ENCODE measurements around the gene TMOD3. TPM values are rescaled to one million over a fixed set of nuclear protein-coding genes. Genes with fewer than 3 reads are reported as not detected.
"Not testable (repeated sequence)": the region's sequence is repeated elsewhere in the genome, so short reads cannot be mapped to it uniquely, and the experiment has no call there.

TMOD3 gene
- total RNA-seq: 37.8 and 60.4 TPM in 2 replicates

GRCh38 chr15:51829376-51830275 is at the start of gene TMOD3:
Gene TMOD3, plus strand, starts transcription at chr15:51829653. Its CDS starts 33,232 bp downstream, at chr15:51862885.
- DNase-seq (ENCODE audit: extremely low read depth, low read depth, low spot score): no peak

GRCh38 chr15:51780636-51781035 is 48.8 kb upstream of the TMOD3 start:
- DNase-seq (ENCODE audit: extremely low read depth, low read depth, low spot score): no peak

GRCh38 chr15:51781506-51781905 is 47.9 kb upstream of the TMOD3 start:
- no peak for DNase-seq (ENCODE audit: extremely low read depth, low read depth, low spot score)

GRCh38 chr15:51782357-51782896 is 47.0 kb upstream of the TMOD3 start:
- DNase-seq (ENCODE audit: extremely low read depth, low read depth, low spot score): no peak

- DNase-seq (ENCODE audit: extremely low read depth, low read depth, low spot score): no peak
Observed at GRCh38 chr15:51783967-51784366, 45.5 kb upstream of the TMOD3 start.

GRCh38 chr15:51787130-51787529 is 42.3 kb upstream of the TMOD3 start:
- not testable (repeated sequence) for DNase-seq (ENCODE audit: extremely low read depth, low read depth, low spot score)

- DNase-seq (ENCODE audit: extremely low read depth, low read depth, low spot score): not testable (repeated sequence)
Observed at GRCh38 chr15:51792474-51792873, 37.0 kb upstream of the TMOD3 start.

GRCh38 chr15:51793521-51794305 is 35.7 kb upstream of the TMOD3 start:
- DNase-seq (ENCODE audit: extremely low read depth, low read depth, low spot score): no peak

- DNase-seq (ENCODE audit: extremely low read depth, low read depth, low spot score): no peak
Observed at GRCh38 chr15:51796847-51797401, 32.5 kb upstream of the TMOD3 start.

GRCh38 chr15:51798281-51798680 is 31.2 kb upstream of the TMOD3 start:
- DNase-seq (ENCODE audit: extremely low read depth, low read depth, low spot score): no peak

GRCh38 chr15:51799282-51800252 is 29.9 kb upstream of the TMOD3 start:
- DNase-seq (ENCODE audit: extremely low read depth, low read depth, low spot score): no peak

GRCh38 chr15:51801391-51801835 is 28.0 kb upstream of the TMOD3 start:
- no peak for DNase-seq (ENCODE audit: extremely low read depth, low read depth, low spot score)

GRCh38 chr15:51802593-51802992 is 26.9 kb upstream of the TMOD3 start:
- DNase-seq (ENCODE audit: extremely low read depth, low read depth, low spot score): no peak

- no peak for DNase-seq (ENCODE audit: extremely low read depth, low read depth, low spot score)
Observed at GRCh38 chr15:51803965-51804364, 25.5 kb upstream of the TMOD3 start.

- no peak for DNase-seq (ENCODE audit: extremely low read depth, low read depth, low spot score)
Observed at GRCh38 chr15:51806123-51806522, 23.3 kb upstream of the TMOD3 start.

- DNase-seq (ENCODE audit: extremely low read depth, low read depth, low spot score): no peak
Observed at GRCh38 chr15:51809457-51809856, 20.0 kb upstream of the TMOD3 start.

- DNase-seq (ENCODE audit: extremely low read depth, low read depth, low spot score): no peak
Observed at GRCh38 chr15:51812598-51812997, 16.9 kb upstream of the TMOD3 start.

- no peak for DNase-seq (ENCODE audit: extremely low read depth, low read depth, low spot score)
Observed at GRCh38 chr15:51814606-51815005, 14.8 kb upstream of the TMOD3 start.

GRCh38 chr15:51816611-51817010 is 12.8 kb upstream of the TMOD3 start:
- DNase-seq (ENCODE audit: extremely low read depth, low read depth, low spot score): no peak

- DNase-seq (ENCODE audit: extremely low read depth, low read depth, low spot score): no peak
Observed at GRCh38 chr15:51818150-51818549, 11.3 kb upstream of the TMOD3 start.

All from glomerular endothelial cell (primary cell).